CD1c-positive myeloid dendritic cell (primary cell): Measurements from ENCODE around the gene SCMH1.

Experiments
- DNase-seq: peaks from one replicate; pipeline ENCODE4 v3.0.0-alpha.2; 2016; ENCODE audit errors: extremely low spot score

Gene SCMH1

GRCh38 chr1:40977716-40978115 is 264.4 kb downstream of the SCMH1 start:
- no peak for DNase-seq
